Esophagus (tissue), 2 donors: Measurements from ENCODE around the gene WARS2. TPM values are rescaled to one million over a fixed set of nuclear protein-coding genes. Genes with fewer than 3 reads are reported as not detected.

Experiments used
- H3K27ac ChIP-seq, 2 donors: one replicate each; pipeline ENCODE4 v1.5.1; 2013; ENCODE audit warnings: low read depth in 2 of 2, mild to moderate bottlenecking in 2 of 2, inconsistent platforms in 1 of 2, low read length in 1 of 2, moderate library complexity in 1 of 2
- H3K27me3 ChIP-seq, 2 donors: one replicate each; pipeline ENCODE4 v1.6.1; 2013; ENCODE audit warnings: low read length in 2 of 2, control low read depth in 1 of 2, mild to moderate bottlenecking in 1 of 2; ENCODE audit not compliant: insufficient read depth in 2 of 2, control insufficient read depth in 1 of 2
- H3K36me3 ChIP-seq, 2 donors: one replicate each; pipeline ENCODE4 v1.6.1; 2013; ENCODE audit warnings: low read length in 1 of 2; ENCODE audit not compliant: control insufficient read depth in 2 of 2, insufficient read depth in 2 of 2
- H3K4me1 ChIP-seq, 2 donors: one replicate each; pipeline ENCODE4 v1.6.1; 2013; ENCODE audit warnings: low read length in 1 of 2; ENCODE audit not compliant: control insufficient read depth in 2 of 2, insufficient read depth in 2 of 2
- H3K4me3 ChIP-seq, 2 donors: one replicate each; pipeline ENCODE4 v1.5.1; 2013; ENCODE audit warnings: low read length in 2 of 2, mild to moderate bottlenecking in 2 of 2, low read depth in 1 of 2, moderate library complexity in 1 of 2
- H3K9me3 ChIP-seq, 2 donors: one replicate each; pipeline ENCODE4 v1.6.1; 2013; ENCODE audit warnings: mild to moderate bottlenecking in 2 of 2, low read depth in 1 of 2, low read length in 1 of 2, moderate library complexity in 1 of 2; ENCODE audit not compliant: control insufficient read depth in 2 of 2, insufficient read depth in 1 of 2
- WGBS, 2 donors: extraction: QIAGEN DNeasy Blood & Tissue Kit; methylation state at CpG; one replicate each; pipeline ENCODE4 v1.1.7; 2013; 5-methylcytosine and 5-hydroxymethylcytosine counted together
- polyA plus RNA-seq, 2 donors: library from polyadenylated mRNA; stranded (reverse); fragments of 200-250 nt; gene quantifications; one replicate each; pipeline ENCODE4 v1.2.3, GENCODE V29; 2013
- donor health status: healthy with polysubstance abuse.
- donor health status: Bipolar disorder and iron deficiency.

Gene WARS2
- polyA plus RNA-seq, 2 donors, result 3.4 to 5.0 TPM

DNA sequence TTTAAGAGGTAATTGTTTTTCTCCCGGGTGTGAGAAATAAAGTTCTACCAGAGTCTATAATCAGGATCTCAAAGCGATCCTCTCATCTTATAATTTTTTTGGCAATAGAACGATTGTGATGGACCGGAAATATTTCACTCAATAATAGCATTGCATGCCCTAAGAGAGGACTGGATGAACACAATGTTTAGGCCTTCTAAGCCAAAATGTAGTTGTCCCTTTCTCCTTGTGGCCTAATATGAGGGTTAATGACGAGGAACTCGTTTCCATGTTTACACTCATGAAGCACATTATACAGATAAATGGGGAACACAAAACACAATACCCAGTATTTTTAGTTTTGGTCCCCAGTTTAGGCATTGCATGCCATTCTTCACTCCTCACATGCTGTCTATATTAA is 158.2 kb downstream of the WARS2 start:
- peaks cover 9 to 10% of the 10 kb centered on the region in 2 donors for H3K9me3 ChIP-seq
- 42 to 65% methylated on average over 6 of the region's 6 CpGs for WGBS, 2 donors
- H3K36me3 ChIP-seq, result no peaks in the 10 kb centered on the region
- H3K27ac ChIP-seq, result no peak overlapping the region
- no peak overlapping the region for H3K4me3 ChIP-seq
- peaks cover 20 to 49% of the 10 kb centered on the region in 2 donors for H3K27me3 ChIP-seq
- H3K4me1 ChIP-seq, result peaks cover 6 to 15% of the 10 kb centered on the region in 2 donors

DNA sequence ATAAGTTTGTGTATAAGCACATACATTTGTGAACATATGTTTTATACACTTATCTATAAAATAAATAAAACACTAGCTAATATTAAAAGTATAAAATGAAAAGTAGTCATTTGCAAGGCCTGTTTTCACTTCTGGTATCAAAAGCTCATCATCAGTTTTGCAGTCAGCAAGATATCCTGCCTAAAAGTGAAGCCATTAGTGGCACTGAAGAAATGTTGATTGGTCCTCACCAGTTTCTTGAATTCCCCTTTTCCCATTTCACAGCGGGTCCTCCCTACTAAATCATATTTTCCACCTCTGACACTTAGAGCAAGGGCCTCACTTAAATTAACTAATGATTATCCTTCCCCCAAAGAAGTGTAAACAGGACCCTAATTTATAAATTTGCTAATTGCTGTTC is 159.0 kb downstream of the WARS2 start:
- Histone ChIP-seq H3K9me3 (peaks cover 7 to 9% of the 10 kb centered on the region in 2 donors), H3K27me3 (peaks cover 17 to 41% of the 10 kb centered on the region in 2 donors), H3K4me1 (peaks cover 3 to 10% of the 10 kb centered on the region in 2 donors), H3K27ac (no peak overlapping the region), H3K4me3 (no peak overlapping the region), H3K36me3 (no peaks in the 10 kb centered on the region)
- WGBS, 2 donors, result 30 to 42% methylated on average over 1 of the region's 1 CpG

Other genes with a start within 250 kb of the WARS2 start
- under 1 TPM in 1 of 2 donors, not detected in 1; 0.02 TPM for gene TBX15, start 152.3 kb downstream of the WARS2 start, polyA plus RNA-seq
- gene HAO2, start 228.1 kb upstream of the WARS2 start, polyA plus RNA-seq, result not detected